Peyer's patch (tissue), 4 donors: ENCODE measurements around the gene BACH2. TPM values are rescaled to one million over a fixed set of nuclear protein-coding genes. Genes with fewer than 3 reads are reported as not detected.

Experiments used
- DNase-seq, 3 donors: peaks; one replicate each; pipeline ENCODE4 v3.0.0-alpha.2; 2017 to 2019
- H3K27ac ChIP-seq, 4 donors: fragments of 200-600 bp; sonication (generic); one replicate each; pipeline ENCODE4 v1.5.1; 2016 to 2019
- H3K27me3 ChIP-seq, 2 donors: fragments of 200-600 bp; sonication (generic); one replicate each; pipeline ENCODE4 v1.5.1; 2019
- H3K36me3 ChIP-seq, 3 donors: fragments of 200-600 bp; sonication (generic); one replicate each; pipeline ENCODE4 v1.5.1; 2016 to 2019
- H3K4me1 ChIP-seq, 4 donors: fragments of 200-600 bp; sonication (generic); one replicate each; pipeline ENCODE4 v1.5.1; 2016 to 2019
- H3K4me3 ChIP-seq, 4 donors: fragments of 200-600 bp; sonication (generic); 1 replicate in 3 of 4; 2 replicates in 1 of 4; pipeline ENCODE4 v1.5.1; 2016 to 2019; ENCODE audit warnings: mild to moderate bottlenecking in 1 of 4
- H3K9me3 ChIP-seq, 4 donors: fragments of 200-600 bp; sonication (generic); one replicate each; pipeline ENCODE4 v1.5.1; 2016 to 2019; ENCODE audit warnings: mild to moderate bottlenecking in 1 of 4
- POLR2A ChIP-seq, 2 donors: fragments of 450-650 bp; IDR thresholded peaks; one replicate each; pipeline ENCODE4 v1.5.1; 2017; ENCODE audit warnings: antibody characterized with exemption in 2 of 2, mild to moderate bottlenecking in 2 of 2, moderate library complexity in 2 of 2
- total RNA-seq, 4 donors: library from RNA; depleted of rRNA; stranded (reverse); fragments of >200 nt; gene quantifications; one replicate each; pipeline ENCODE4 v1.1.0, GENCODE V29; 2016
- TF ChIP-seq, protein P1 (sequence below), 6 experiments: fragments of 450-650 bp in 4 of 6; fragments of 200-600 bp in 2 of 6; sonication (generic) in 1 of 6; IDR thresholded peaks; one replicate each; pipeline ENCODE4 v1.5.1; 2017 to 2019; ENCODE audit warnings: antibody characterized with exemption in 6 of 6, mild to moderate bottlenecking in 3 of 6, moderate library complexity in 1 of 6

Gene BACH2
- total RNA-seq, 4 donors from 2014 or later = 0.18 to 26.4 (median 8.2) TPM

DNA sequence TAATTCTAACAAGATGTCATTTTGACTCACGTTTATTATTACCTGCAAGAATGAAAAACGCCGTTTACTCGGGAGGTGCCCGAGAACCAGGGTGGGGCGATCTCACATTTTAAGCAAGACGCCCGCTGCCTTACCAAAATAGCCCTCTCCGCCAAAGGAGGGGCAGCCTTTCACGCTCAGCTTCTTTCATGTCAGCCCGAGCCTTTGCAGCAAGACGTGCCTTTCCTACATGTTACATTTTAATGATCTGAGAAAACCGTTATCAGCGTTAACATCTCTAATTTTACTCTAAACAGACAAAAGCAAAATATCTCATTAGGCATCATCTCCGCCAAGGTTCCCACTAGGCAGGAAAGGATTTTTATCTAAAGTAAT, 2.0 kb downstream of the BACH2 start:
- Histone ChIP-seq H3K4me1 (peaks cover 0 to 14% (median 0%) of the 10 kb centered on the region in 4 donors), H3K4me3 (peak overlapping the region; percentile 54 to 88 (median 80)), H3K27ac (peak overlapping the region in 3 of 4 donors; percentile 83 to 90 (median 87)), H3K9me3 (no peaks in the 10 kb centered on the region), H3K36me3 (no peaks in the 10 kb centered on the region), H3K27me3 (no peaks in the 10 kb centered on the region)
- DNase-seq = peak in 2 of 3 donors; percentile 72 to 80
- TF ChIP-seq, protein P1, sequence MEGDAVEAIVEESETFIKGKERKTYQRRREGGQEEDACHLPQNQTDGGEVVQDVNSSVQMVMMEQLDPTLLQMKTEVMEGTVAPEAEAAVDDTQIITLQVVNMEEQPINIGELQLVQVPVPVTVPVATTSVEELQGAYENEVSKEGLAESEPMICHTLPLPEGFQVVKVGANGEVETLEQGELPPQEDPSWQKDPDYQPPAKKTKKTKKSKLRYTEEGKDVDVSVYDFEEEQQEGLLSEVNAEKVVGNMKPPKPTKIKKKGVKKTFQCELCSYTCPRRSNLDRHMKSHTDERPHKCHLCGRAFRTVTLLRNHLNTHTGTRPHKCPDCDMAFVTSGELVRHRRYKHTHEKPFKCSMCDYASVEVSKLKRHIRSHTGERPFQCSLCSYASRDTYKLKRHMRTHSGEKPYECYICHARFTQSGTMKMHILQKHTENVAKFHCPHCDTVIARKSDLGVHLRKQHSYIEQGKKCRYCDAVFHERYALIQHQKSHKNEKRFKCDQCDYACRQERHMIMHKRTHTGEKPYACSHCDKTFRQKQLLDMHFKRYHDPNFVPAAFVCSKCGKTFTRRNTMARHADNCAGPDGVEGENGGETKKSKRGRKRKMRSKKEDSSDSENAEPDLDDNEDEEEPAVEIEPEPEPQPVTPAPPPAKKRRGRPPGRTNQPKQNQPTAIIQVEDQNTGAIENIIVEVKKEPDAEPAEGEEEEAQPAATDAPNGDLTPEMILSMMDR (IDR thresholded peaks at IDR 0.05) = no peak
- no peak for TF ChIP-seq POLR2A (IDR thresholded peaks at IDR 0.05)

DNA sequence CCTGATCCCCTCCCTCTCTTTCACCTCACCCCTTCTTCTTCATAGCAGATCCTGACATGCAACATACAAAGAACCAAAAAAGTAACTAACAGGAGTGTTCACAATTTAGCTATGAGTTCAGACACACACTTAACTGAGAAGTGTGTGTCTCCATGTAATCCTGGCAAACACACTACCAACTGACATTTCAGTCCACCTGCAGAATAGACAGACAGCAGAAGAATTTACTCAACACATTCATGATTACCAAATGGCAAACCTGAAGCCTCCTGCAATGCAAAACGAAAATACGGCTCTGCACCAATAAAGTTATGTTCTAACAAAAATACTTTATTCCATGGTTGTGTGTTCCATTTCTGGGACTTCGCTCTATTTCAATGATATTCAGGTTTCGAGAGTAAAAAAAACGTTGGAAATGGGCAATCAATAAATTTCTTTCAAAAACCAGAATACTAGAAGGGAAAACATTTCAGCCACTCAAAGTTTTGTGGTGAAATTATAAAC, 2.6 kb downstream of the BACH2 start:
- Histone ChIP-seq H3K27ac (peak overlapping the region in 1 of 4 donors; percentile 87), H3K4me1 (peaks cover 0 to 14% (median 0%) of the 10 kb centered on the region in 4 donors), H3K36me3 (no peaks in the 10 kb centered on the region), H3K9me3 (no peaks in the 10 kb centered on the region), H3K27me3 (no peaks in the 10 kb centered on the region), H3K4me3 (no peak overlapping the region)
- TF ChIP-seq POLR2A (IDR thresholded peaks at IDR 0.05) = no peak
- DNase-seq = no peak

DNA sequence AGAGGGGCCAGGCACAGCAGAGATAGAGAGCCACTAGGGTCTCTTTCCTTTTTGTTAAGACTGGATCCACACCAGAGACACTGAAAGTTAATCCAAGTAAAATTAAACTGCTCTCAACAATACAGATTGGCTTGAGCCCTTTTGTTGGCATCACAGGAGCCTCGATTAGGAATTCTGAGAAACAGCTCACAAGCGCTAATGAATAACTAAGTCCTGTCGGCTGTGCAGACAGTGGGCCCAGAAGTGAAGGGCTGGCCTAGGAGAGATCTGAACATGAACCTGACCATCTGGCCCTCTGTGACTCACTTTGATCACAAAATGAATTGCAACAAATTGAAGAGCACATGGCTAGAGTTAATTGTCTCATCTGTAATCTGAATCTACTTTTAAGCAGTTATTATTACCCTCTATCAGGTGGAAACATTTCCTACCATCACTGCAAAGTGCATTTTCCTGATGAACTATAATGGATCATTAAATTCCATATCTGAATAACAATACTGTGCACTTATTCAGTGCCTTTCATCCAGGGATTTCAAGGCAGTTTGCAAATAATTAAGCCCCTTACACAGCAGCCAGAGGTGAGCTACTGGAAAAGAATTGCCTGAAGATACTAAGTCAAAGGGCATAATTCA, 3.2 kb downstream of the BACH2 start:
- no peaks in the 10 kb centered on the region for H3K9me3 ChIP-seq
- TF ChIP-seq POLR2A (IDR thresholded peaks at IDR 0.05) = no peak
- TF ChIP-seq, protein P1 (IDR thresholded peaks at IDR 0.05) = no peak
- no peak for DNase-seq
- H3K4me1 ChIP-seq = peaks cover 0 to 14% (median 0%) of the 10 kb centered on the region in 4 donors
- peak overlapping the region in 1 of 4 donors; percentile 87 for H3K27ac ChIP-seq
- no peaks in the 10 kb centered on the region for H3K36me3 ChIP-seq
- no peaks in the 10 kb centered on the region for H3K27me3 ChIP-seq
- no peak overlapping the region for H3K4me3 ChIP-seq

DNA sequence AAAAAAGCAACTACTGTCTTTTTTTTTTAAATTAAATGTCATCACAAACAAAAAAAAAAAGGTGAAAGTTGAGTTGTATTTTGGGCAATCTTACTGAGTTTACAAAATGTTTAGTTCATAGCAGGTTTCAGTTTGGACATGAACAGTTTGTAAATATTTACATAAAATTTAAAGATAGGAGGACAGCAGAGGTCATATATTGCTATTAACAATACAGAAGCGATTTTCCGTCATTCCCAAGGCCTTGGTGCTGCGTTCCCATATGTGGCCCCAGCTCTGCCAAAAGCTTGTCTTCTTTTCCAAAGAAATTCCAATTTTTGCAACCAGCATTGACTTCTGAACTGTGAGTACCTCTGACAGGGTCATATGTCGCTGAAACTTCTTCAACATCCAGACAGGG, 5.1 kb downstream of the BACH2 start:
- no peak for DNase-seq
- Histone ChIP-seq H3K4me3 (no peak overlapping the region), H3K36me3 (no peaks in the 10 kb centered on the region), H3K4me1 (peaks cover 0 to 14% (median 2%) of the 10 kb centered on the region in 4 donors), H3K27me3 (no peaks in the 10 kb centered on the region), H3K9me3 (no peaks in the 10 kb centered on the region), H3K27ac (no peak overlapping the region)
- TF ChIP-seq, protein P1 (IDR thresholded peaks at IDR 0.05) = no peak
- no peak for TF ChIP-seq POLR2A (IDR thresholded peaks at IDR 0.05)

DNA sequence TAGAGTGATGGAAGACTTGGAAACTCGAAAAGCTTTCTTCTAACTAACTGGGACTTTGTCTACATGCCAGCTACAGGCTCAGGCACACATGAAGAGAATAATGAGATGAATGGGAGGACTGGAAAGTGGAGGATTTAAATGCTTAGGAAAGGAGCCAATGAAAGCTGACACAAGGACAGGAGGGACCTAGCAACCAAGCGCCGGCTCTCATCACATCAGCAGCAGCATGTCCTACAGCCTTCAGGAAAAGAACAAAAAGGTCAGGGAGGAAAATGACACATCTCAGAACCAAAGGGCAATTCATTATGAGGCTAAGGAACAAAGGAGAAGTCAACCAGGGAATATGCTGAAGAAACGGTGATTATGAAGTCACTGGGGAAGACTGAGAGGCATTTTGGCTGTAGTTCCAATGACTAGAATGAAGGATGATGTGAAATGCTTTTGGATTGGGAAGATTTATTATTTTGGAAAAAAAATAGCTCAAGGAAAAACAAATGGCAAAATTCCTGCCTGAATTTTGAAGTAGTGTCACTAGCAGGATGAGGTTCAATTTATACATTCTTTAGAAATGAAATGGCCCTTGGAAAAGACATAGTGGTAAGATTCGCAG, 5.7 kb downstream of the BACH2 start:
- no peaks in the 10 kb centered on the region for H3K9me3 ChIP-seq
- no peaks in the 10 kb centered on the region for H3K36me3 ChIP-seq
- no peak for DNase-seq
- no peak for TF ChIP-seq POLR2A (IDR thresholded peaks at IDR 0.05)
- TF ChIP-seq, protein P1 (IDR thresholded peaks at IDR 0.05) = no peak
- no peak overlapping the region for H3K4me3 ChIP-seq
- no peaks in the 10 kb centered on the region for H3K27me3 ChIP-seq
- peaks cover 0 to 15% (median 4%) of the 10 kb centered on the region in 4 donors for H3K4me1 ChIP-seq
- no peak overlapping the region for H3K27ac ChIP-seq

DNA sequence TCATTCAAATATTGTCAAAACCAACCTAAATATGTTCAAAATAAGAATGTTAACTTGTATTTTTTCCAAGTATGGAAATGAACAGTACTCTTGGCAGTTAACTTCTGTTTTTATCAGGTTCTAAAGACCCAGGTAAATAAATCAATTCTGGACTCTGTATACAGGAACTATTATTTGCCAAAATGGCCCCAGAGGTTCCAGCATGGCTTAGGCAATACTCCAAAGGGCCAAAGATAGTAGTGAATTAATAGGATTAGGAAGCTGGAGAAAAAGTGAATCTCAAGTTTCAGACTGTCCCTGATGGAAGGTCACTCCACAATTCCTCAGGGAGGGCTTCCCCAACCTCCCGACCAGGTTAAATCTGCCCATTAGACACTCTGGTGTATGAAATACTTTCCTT, 6.7 kb downstream of the BACH2 start:
- DNase-seq = no peak
- TF ChIP-seq, protein P1 (IDR thresholded peaks at IDR 0.05) = no peak
- no peak for TF ChIP-seq POLR2A (IDR thresholded peaks at IDR 0.05)
- no peak overlapping the region for H3K4me3 ChIP-seq
- H3K4me1 ChIP-seq = peaks cover 0 to 14% (median 9%) of the 10 kb centered on the region in 4 donors
- no peaks in the 10 kb centered on the region for H3K9me3 ChIP-seq
- H3K36me3 ChIP-seq = no peaks in the 10 kb centered on the region
- no peak overlapping the region for H3K27ac ChIP-seq
- H3K27me3 ChIP-seq = no peaks in the 10 kb centered on the region
